ENCODE data around the gene LDLRAD3.

GRCh38 chr11:36047344-36047743 is 103.5 kb downstream of the LDLRAD3 start:
- TF ChIP-seq, protein P1, sequence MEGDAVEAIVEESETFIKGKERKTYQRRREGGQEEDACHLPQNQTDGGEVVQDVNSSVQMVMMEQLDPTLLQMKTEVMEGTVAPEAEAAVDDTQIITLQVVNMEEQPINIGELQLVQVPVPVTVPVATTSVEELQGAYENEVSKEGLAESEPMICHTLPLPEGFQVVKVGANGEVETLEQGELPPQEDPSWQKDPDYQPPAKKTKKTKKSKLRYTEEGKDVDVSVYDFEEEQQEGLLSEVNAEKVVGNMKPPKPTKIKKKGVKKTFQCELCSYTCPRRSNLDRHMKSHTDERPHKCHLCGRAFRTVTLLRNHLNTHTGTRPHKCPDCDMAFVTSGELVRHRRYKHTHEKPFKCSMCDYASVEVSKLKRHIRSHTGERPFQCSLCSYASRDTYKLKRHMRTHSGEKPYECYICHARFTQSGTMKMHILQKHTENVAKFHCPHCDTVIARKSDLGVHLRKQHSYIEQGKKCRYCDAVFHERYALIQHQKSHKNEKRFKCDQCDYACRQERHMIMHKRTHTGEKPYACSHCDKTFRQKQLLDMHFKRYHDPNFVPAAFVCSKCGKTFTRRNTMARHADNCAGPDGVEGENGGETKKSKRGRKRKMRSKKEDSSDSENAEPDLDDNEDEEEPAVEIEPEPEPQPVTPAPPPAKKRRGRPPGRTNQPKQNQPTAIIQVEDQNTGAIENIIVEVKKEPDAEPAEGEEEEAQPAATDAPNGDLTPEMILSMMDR (IDR thresholded peaks at IDR 0.05), result no peak
- no peak for TF ChIP-seq POLR2A (IDR thresholded peaks at IDR 0.05)

All from uterus (tissue), 2 donors.